Measurements from ENCODE around the gene KRT72.

The KRT72 gene

GRCh38 chr12:52581066-52581465, 20.2 kb downstream of the KRT72 start:
- H3K36me3 ChIP-seq (ENCODE audit: control insufficient read depth in 4 of 4, insufficient read depth in 4 of 4, low read length in 3 of 4), result no peaks in the 10 kb centered on the region
- DNase-seq, result no peak
- ChIA-PET POLR2A (no interaction called here), CTCF (interaction anchor here (1.1 to 18.8 kb wide), 7 partner anchors 116 to 295 kb away, joined by 3 to 467 read pairs (median 3); no protein-coding TSS in a partner anchor)
- no peaks in the 10 kb centered on the region for H3K9me3 ChIP-seq (ENCODE audit: control extremely low read depth in 1 of 5, control insufficient read depth in 4 of 5, insufficient read depth in 2 of 5, low read depth in 1 of 5, low read length in 4 of 5)
- H3K4me3 ChIP-seq (ENCODE audit: control insufficient read depth in 1 of 7, extremely low read depth in 1 of 7, insufficient read depth in 4 of 7, low read depth in 2 of 7, low read length in 6 of 7), result no peak overlapping the region
- H3K27me3 ChIP-seq (replicated peaks in 2 of 5; ENCODE audit: control insufficient read depth in 4 of 5, insufficient read depth in 5 of 5, low read length in 4 of 5), result peaks cover 0 to 15% (median 0%) of the 10 kb centered on the region in 5 experiments
- peaks cover 0 to 13% (median 3%) of the 10 kb centered on the region in 4 experiments for H3K4me1 ChIP-seq (ENCODE audit: control extremely low read depth in 1 of 4, control insufficient read depth in 4 of 4, insufficient read depth in 4 of 4, low read length in 3 of 4)
- 94% methylated on average over 6 of the region's 7 CpGs for WGBS (ENCODE audit: insufficient coverage)
- H3K27ac ChIP-seq (ENCODE audit: insufficient read depth in 1 of 2, low read depth in 1 of 2, low read length in 2 of 2, poor library complexity in 1 of 2, severe bottlenecking in 2 of 2), result no peak overlapping the region

- no peak for DNase-seq
- Histone ChIP-seq H3K36me3 (ENCODE audit: control insufficient read depth in 4 of 4, insufficient read depth in 4 of 4, low read length in 3 of 4) (no peaks in the 10 kb centered on the region), H3K9me3 (ENCODE audit: control extremely low read depth in 1 of 5, control insufficient read depth in 4 of 5, insufficient read depth in 2 of 5, low read depth in 1 of 5, low read length in 4 of 5) (no peaks in the 10 kb centered on the region), H3K4me1 (ENCODE audit: control extremely low read depth in 1 of 4, control insufficient read depth in 4 of 4, insufficient read depth in 4 of 4, low read length in 3 of 4) (peaks cover 0 to 8% (median 3%) of the 10 kb centered on the region in 4 experiments), H3K27ac (ENCODE audit: insufficient read depth in 1 of 2, low read depth in 1 of 2, low read length in 2 of 2, poor library complexity in 1 of 2, severe bottlenecking in 2 of 2) (no peak overlapping the region), H3K27me3 (replicated peaks in 2 of 5; ENCODE audit: control insufficient read depth in 4 of 5, insufficient read depth in 5 of 5, low read length in 4 of 5) (peaks cover 0 to 15% (median 0%) of the 10 kb centered on the region in 5 experiments), H3K4me3 (ENCODE audit: control insufficient read depth in 1 of 7, extremely low read depth in 1 of 7, insufficient read depth in 4 of 7, low read depth in 2 of 7, low read length in 6 of 7) (no peak overlapping the region)
- WGBS (ENCODE audit: insufficient coverage), result 67% methylated on average over 1 of the region's 1 CpG
- POLR2A ChIA-PET, result interaction anchor here (0.8 kb wide), 1 partner anchor 17 kb away, joined by 3 read pairs; no protein-coding TSS in a partner anchor
- CTCF ChIA-PET, result interaction anchor here (1.1 to 18.8 kb wide), 5 partner anchors 117 to 295 kb away, joined by 3 to 467 read pairs (median 3); no protein-coding TSS in a partner anchor
Observed at GRCh38 chr12:52580496-52580895, 20.8 kb downstream of the KRT72 start.

GRCh38 chr12:52579468-52580465, 21.5 kb downstream of the KRT72 start:
- Histone ChIP-seq H3K27me3 (replicated peaks in 2 of 5; ENCODE audit: control insufficient read depth in 4 of 5, insufficient read depth in 5 of 5, low read length in 4 of 5) (peaks cover 0 to 15% (median 0%) of the 10 kb centered on the region in 5 experiments), H3K4me1 (ENCODE audit: control extremely low read depth in 1 of 4, control insufficient read depth in 4 of 4, insufficient read depth in 4 of 4, low read length in 3 of 4) (peaks cover 0 to 2% (median 0%) of the 10 kb centered on the region in 4 experiments), H3K4me3 (ENCODE audit: control insufficient read depth in 1 of 7, extremely low read depth in 1 of 7, insufficient read depth in 4 of 7, low read depth in 2 of 7, low read length in 6 of 7) (no peak overlapping the region), H3K36me3 (ENCODE audit: control insufficient read depth in 4 of 4, insufficient read depth in 4 of 4, low read length in 3 of 4) (no peaks in the 10 kb centered on the region), H3K27ac (ENCODE audit: insufficient read depth in 1 of 2, low read depth in 1 of 2, low read length in 2 of 2, poor library complexity in 1 of 2, severe bottlenecking in 2 of 2) (no peak overlapping the region), H3K9me3 (ENCODE audit: control extremely low read depth in 1 of 5, control insufficient read depth in 4 of 5, insufficient read depth in 2 of 5, low read depth in 1 of 5, low read length in 4 of 5) (no peaks in the 10 kb centered on the region)
- 96% methylated on average over 9 of the region's 10 CpGs for WGBS (ENCODE audit: insufficient coverage)
- DNase-seq, result no peak
- POLR2A ChIA-PET, result interaction anchor here (0.8 kb wide), 1 partner anchor 18 kb away, joined by 3 read pairs; no protein-coding TSS in a partner anchor
- CTCF ChIA-PET, result interaction anchor here (0.5 to 18.8 kb wide), 6 partner anchors 9 to 402 kb away, joined by 3 to 467 read pairs (median 4); no protein-coding TSS in a partner anchor

GRCh38 chr12:52578469-52578868, 22.8 kb downstream of the KRT72 start:
- POLR2A ChIA-PET, result no interaction called here
- Histone ChIP-seq H3K9me3 (ENCODE audit: control extremely low read depth in 1 of 5, control insufficient read depth in 4 of 5, insufficient read depth in 2 of 5, low read depth in 1 of 5, low read length in 4 of 5) (no peaks in the 10 kb centered on the region), H3K4me1 (ENCODE audit: control extremely low read depth in 1 of 4, control insufficient read depth in 4 of 4, insufficient read depth in 4 of 4, low read length in 3 of 4) (peaks cover 0 to 2% (median 0%) of the 10 kb centered on the region in 4 experiments), H3K4me3 (ENCODE audit: control insufficient read depth in 1 of 7, extremely low read depth in 1 of 7, insufficient read depth in 4 of 7, low read depth in 2 of 7, low read length in 6 of 7) (no peak overlapping the region), H3K27me3 (replicated peaks in 2 of 5; ENCODE audit: control insufficient read depth in 4 of 5, insufficient read depth in 5 of 5, low read length in 4 of 5) (peaks cover 0 to 15% (median 0%) of the 10 kb centered on the region in 5 experiments), H3K27ac (ENCODE audit: insufficient read depth in 1 of 2, low read depth in 1 of 2, low read length in 2 of 2, poor library complexity in 1 of 2, severe bottlenecking in 2 of 2) (no peak overlapping the region), H3K36me3 (ENCODE audit: control insufficient read depth in 4 of 4, insufficient read depth in 4 of 4, low read length in 3 of 4) (no peaks in the 10 kb centered on the region)
- CTCF ChIA-PET, result interaction anchor here (0.6 to 18.8 kb wide), 3 partner anchors 11 to 434 kb away, joined by 3 to 467 read pairs (median 4); no protein-coding TSS in a partner anchor
- no peak for DNase-seq
- 96% methylated on average over 3 of the region's 3 CpGs for WGBS (ENCODE audit: insufficient coverage)

GRCh38 chr12:52577316-52577715, 23.9 kb downstream of the KRT72 start:
- no peaks in the 10 kb centered on the region for H3K9me3 ChIP-seq (ENCODE audit: control extremely low read depth in 1 of 5, control insufficient read depth in 4 of 5, insufficient read depth in 2 of 5, low read depth in 1 of 5, low read length in 4 of 5)
- H3K4me3 ChIP-seq (ENCODE audit: control insufficient read depth in 1 of 7, extremely low read depth in 1 of 7, insufficient read depth in 4 of 7, low read depth in 2 of 7, low read length in 6 of 7), result no peak overlapping the region
- H3K27me3 ChIP-seq (replicated peaks in 2 of 5; ENCODE audit: control insufficient read depth in 4 of 5, insufficient read depth in 5 of 5, low read length in 4 of 5), result peaks cover 0 to 15% (median 0%) of the 10 kb centered on the region in 5 experiments
- DNase-seq, result no peak
- no peaks in the 10 kb centered on the region for H3K36me3 ChIP-seq (ENCODE audit: control insufficient read depth in 4 of 4, insufficient read depth in 4 of 4, low read length in 3 of 4)
- H3K4me1 ChIP-seq (ENCODE audit: control extremely low read depth in 1 of 4, control insufficient read depth in 4 of 4, insufficient read depth in 4 of 4, low read length in 3 of 4), result no peaks in the 10 kb centered on the region
- no peak overlapping the region for H3K27ac ChIP-seq (ENCODE audit: insufficient read depth in 1 of 2, low read depth in 1 of 2, low read length in 2 of 2, poor library complexity in 1 of 2, severe bottlenecking in 2 of 2)
- ChIA-PET CTCF (interaction anchor here (1.5 to 18.8 kb wide), 2 partner anchors 12 to 299 kb away, joined by 4 to 467 read pairs; no protein-coding TSS in a partner anchor), POLR2A (no interaction called here)
- 96% methylated on average over 7 of the region's 8 CpGs for WGBS (ENCODE audit: insufficient coverage)

- H3K4me3 ChIP-seq (ENCODE audit: control insufficient read depth in 1 of 7, extremely low read depth in 1 of 7, insufficient read depth in 4 of 7, low read depth in 2 of 7, low read length in 6 of 7), result no peak overlapping the region
- ChIA-PET CTCF (interaction anchor here (1.4 to 18.8 kb wide), 2 partner anchors 10 to 300 kb away, joined by 4 to 467 read pairs; no protein-coding TSS in a partner anchor), POLR2A (no interaction called here)
- H3K9me3 ChIP-seq (ENCODE audit: control extremely low read depth in 1 of 5, control insufficient read depth in 4 of 5, insufficient read depth in 2 of 5, low read depth in 1 of 5, low read length in 4 of 5), result no peaks in the 10 kb centered on the region
- no peaks in the 10 kb centered on the region for H3K36me3 ChIP-seq (ENCODE audit: control insufficient read depth in 4 of 4, insufficient read depth in 4 of 4, low read length in 3 of 4)
- no peak for DNase-seq
- H3K27me3 ChIP-seq (replicated peaks in 2 of 5; ENCODE audit: control insufficient read depth in 4 of 5, insufficient read depth in 5 of 5, low read length in 4 of 5), result peaks cover 0 to 15% (median 0%) of the 10 kb centered on the region in 5 experiments
- WGBS (ENCODE audit: insufficient coverage), result 100% methylated on average over 2 of the region's 3 CpGs
- H3K4me1 ChIP-seq (ENCODE audit: control extremely low read depth in 1 of 4, control insufficient read depth in 4 of 4, insufficient read depth in 4 of 4, low read length in 3 of 4), result no peaks in the 10 kb centered on the region
- no peak overlapping the region for H3K27ac ChIP-seq (ENCODE audit: insufficient read depth in 1 of 2, low read depth in 1 of 2, low read length in 2 of 2, poor library complexity in 1 of 2, severe bottlenecking in 2 of 2)
Observed at GRCh38 chr12:52575948-52576347, 25.3 kb downstream of the KRT72 start.

Data from common myeloid progenitor, CD34-positive (primary cell).